ENCODE results near the gene INO80E. TPM values are rescaled to one million over a fixed set of nuclear protein-coding genes. Genes with fewer than 3 reads are reported as not detected.

INO80E gene
- total RNA-seq, 1 experiment from 2014 or later = 115 TPM

DNA sequence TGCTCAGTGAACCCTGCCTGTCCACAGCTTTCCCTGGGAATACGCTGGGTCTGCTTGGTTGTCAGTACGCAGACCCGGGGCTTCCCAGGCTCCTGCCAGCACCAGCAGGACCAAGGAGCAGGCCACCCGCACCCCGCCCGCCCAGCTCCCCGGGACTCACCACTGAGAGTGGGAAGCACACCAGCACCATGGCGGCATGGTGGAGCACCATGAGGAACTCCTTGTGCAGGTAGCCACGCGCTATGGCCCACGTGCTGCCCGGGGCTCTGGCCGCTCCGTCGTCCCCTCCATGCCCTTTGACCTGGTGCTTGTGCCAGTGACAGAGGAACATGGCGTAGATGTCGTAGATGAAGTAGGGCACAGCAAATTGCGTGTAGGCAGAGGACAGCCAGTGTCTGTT, 30.4 kb downstream of the INO80E start:
- POLR2A ChIA-PET (ENCODE audit: low non-redundant PET) = no interaction called here
- H3K4me1 ChIP-seq (ENCODE audit: insufficient read depth, low read length, poor library complexity, severe bottlenecking) = no peaks in the 10 kb centered on the region
- no peak overlapping the region for H3K27ac ChIP-seq (ENCODE audit: low read depth, low read length, poor library complexity, severe bottlenecking)
- no TSS peak for BruUV-seq (replicated peaks)
- H3K4me3 ChIP-seq (ENCODE audit: low read depth, low read length, poor library complexity, severe bottlenecking) = no peak overlapping the region
- no peak for DNase-seq (ENCODE audit: low spot score)
- intact Hi-C loops (cut with micrococcal nuclease; ENCODE audit: unreplicated experiment) = no loop called here
- no peaks in the 10 kb centered on the region for H3K27me3 ChIP-seq (replicated peaks; ENCODE audit: insufficient read depth, low read depth, low read length, poor library complexity)
- H3K36me3 ChIP-seq (ENCODE audit: insufficient read depth, low read length, poor library complexity, severe bottlenecking) = no peaks in the 10 kb centered on the region
- H3K9me3 ChIP-seq (ENCODE audit: low read depth, low read length, poor library complexity, severe bottlenecking) = no peaks in the 10 kb centered on the region
- TF ChIP-seq EZH2 (IDR thresholded peaks at IDR 0.05; ENCODE audit: borderline replicate concordance, low read depth, low read length, poor library complexity, severe bottlenecking) = no peak
- TF ChIP-seq, protein P1, sequence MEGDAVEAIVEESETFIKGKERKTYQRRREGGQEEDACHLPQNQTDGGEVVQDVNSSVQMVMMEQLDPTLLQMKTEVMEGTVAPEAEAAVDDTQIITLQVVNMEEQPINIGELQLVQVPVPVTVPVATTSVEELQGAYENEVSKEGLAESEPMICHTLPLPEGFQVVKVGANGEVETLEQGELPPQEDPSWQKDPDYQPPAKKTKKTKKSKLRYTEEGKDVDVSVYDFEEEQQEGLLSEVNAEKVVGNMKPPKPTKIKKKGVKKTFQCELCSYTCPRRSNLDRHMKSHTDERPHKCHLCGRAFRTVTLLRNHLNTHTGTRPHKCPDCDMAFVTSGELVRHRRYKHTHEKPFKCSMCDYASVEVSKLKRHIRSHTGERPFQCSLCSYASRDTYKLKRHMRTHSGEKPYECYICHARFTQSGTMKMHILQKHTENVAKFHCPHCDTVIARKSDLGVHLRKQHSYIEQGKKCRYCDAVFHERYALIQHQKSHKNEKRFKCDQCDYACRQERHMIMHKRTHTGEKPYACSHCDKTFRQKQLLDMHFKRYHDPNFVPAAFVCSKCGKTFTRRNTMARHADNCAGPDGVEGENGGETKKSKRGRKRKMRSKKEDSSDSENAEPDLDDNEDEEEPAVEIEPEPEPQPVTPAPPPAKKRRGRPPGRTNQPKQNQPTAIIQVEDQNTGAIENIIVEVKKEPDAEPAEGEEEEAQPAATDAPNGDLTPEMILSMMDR (conservative IDR thresholded peaks at IDR 0.05; ENCODE audit: low read depth, low read length) = no peak
- CTCF ChIA-PET = no interaction called here

DNA sequence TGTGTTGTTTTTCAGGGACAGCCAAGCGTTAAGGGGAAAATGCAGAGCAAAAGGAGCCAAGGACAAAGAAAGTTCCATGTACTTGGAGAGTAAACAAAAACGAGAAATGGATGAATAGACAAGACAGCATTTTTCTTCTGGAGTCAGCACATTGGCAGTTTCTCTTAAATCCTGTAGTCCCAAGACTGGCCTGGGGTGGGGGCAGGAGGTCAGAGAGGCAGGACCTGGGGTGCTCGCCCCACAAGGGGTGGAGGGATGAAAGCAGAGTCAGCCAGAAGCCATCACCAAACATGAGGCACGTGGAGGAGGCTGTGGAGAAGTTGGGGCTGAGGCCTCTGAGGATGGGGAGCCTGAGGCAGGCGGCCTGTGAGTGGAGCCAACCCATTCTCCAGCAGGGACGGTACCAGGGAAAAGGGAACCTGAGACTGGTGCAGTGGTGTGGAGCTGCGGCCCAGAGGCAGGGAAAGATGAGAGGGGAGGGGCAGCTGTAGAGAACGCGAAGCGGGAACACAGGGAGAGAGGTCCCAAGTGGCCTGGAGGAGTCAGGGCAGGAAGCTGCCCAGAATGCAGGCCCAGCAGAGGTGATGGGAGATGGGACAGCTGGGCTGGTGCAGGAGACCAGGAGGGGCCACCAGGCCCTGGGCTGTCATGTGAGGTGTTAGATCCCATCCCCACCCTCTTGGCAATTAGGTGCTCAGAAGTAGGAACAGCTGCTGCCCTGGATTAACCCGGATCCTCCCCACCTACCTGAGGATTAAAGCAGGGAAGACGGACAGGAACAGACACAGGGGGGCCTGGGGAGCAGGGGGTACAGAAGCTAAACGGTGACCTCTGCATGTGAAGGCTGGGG, 31.8 kb downstream of the INO80E start:
- Histone ChIP-seq H3K27ac (ENCODE audit: low read depth, low read length, poor library complexity, severe bottlenecking) (no peak overlapping the region), H3K4me3 (ENCODE audit: low read depth, low read length, poor library complexity, severe bottlenecking) (no peak overlapping the region), H3K9me3 (ENCODE audit: low read depth, low read length, poor library complexity, severe bottlenecking) (no peaks in the 10 kb centered on the region), H3K36me3 (ENCODE audit: insufficient read depth, low read length, poor library complexity, severe bottlenecking) (no peaks in the 10 kb centered on the region), H3K27me3 (replicated peaks; ENCODE audit: insufficient read depth, low read depth, low read length, poor library complexity) (no peaks in the 10 kb centered on the region), H3K4me1 (ENCODE audit: insufficient read depth, low read length, poor library complexity, severe bottlenecking) (no peaks in the 10 kb centered on the region)
- no peak for DNase-seq (ENCODE audit: low spot score)
- POLR2A ChIA-PET (ENCODE audit: low non-redundant PET) = interaction anchor here (0.6 kb wide), 1 partner anchor 326 kb away, joined by 3 read pairs; no protein-coding TSS in a partner anchor
- intact Hi-C loops (cut with micrococcal nuclease; ENCODE audit: unreplicated experiment) = no loop called here
- no TSS peak for BruUV-seq (replicated peaks)
- TF ChIP-seq, protein P1 (conservative IDR thresholded peaks at IDR 0.05; ENCODE audit: low read depth, low read length) = no peak
- TF ChIP-seq EZH2 (IDR thresholded peaks at IDR 0.05; ENCODE audit: borderline replicate concordance, low read depth, low read length, poor library complexity, severe bottlenecking) = no peak
- CTCF ChIA-PET = no interaction called here

DNA sequence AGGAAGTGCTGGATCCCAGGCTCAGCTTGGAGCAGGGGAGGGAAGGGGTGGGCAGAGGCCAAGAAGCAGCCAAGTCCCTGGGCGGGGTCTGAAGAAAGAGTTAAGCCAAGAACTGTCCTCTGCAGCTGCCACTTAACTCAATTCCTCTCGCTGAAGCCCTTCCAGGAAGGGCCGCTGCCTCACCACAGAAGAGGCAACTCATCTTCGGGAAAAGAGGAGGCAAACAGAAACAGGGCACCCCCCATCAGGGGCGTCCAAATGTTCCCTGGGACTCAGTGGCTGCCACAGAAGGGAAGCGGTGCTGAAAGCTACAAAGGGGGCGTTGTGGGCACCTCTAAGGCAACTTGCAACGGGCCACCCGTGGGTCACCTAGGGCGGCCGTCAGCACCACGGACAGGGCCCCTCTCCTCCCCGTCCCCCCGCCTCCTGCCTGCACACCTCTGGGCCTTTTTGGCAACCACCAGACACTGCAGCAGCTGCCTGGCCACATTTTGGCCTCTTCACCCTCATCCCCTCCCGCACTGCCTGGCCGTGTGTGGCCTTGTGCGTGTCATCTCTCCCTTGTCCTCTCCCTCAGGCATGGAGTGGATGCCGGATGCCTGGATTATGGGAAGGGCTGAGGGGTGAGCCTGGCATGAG, 32.5 kb downstream of the INO80E start:
- Histone ChIP-seq H3K36me3 (ENCODE audit: insufficient read depth, low read length, poor library complexity, severe bottlenecking) (no peaks in the 10 kb centered on the region), H3K4me1 (ENCODE audit: insufficient read depth, low read length, poor library complexity, severe bottlenecking) (no peaks in the 10 kb centered on the region), H3K9me3 (ENCODE audit: low read depth, low read length, poor library complexity, severe bottlenecking) (no peaks in the 10 kb centered on the region), H3K27ac (ENCODE audit: low read depth, low read length, poor library complexity, severe bottlenecking) (no peak overlapping the region), H3K27me3 (replicated peaks; ENCODE audit: insufficient read depth, low read depth, low read length, poor library complexity) (no peaks in the 10 kb centered on the region), H3K4me3 (ENCODE audit: low read depth, low read length, poor library complexity, severe bottlenecking) (no peak overlapping the region)
- intact Hi-C loops (cut with micrococcal nuclease; ENCODE audit: unreplicated experiment) = no loop called here
- no peak for DNase-seq (ENCODE audit: low spot score)
- ChIA-PET CTCF (no interaction called here), POLR2A (ENCODE audit: low non-redundant PET) (no interaction called here)
- TF ChIP-seq, protein P1 (conservative IDR thresholded peaks at IDR 0.05; ENCODE audit: low read depth, low read length) = no peak
- no peak for TF ChIP-seq EZH2 (IDR thresholded peaks at IDR 0.05; ENCODE audit: borderline replicate concordance, low read depth, low read length, poor library complexity, severe bottlenecking)
- no TSS peak for BruUV-seq (replicated peaks)
